ENCODE measurements around the gene TRAPPC2.

TRAPPC2 gene

DNA sequence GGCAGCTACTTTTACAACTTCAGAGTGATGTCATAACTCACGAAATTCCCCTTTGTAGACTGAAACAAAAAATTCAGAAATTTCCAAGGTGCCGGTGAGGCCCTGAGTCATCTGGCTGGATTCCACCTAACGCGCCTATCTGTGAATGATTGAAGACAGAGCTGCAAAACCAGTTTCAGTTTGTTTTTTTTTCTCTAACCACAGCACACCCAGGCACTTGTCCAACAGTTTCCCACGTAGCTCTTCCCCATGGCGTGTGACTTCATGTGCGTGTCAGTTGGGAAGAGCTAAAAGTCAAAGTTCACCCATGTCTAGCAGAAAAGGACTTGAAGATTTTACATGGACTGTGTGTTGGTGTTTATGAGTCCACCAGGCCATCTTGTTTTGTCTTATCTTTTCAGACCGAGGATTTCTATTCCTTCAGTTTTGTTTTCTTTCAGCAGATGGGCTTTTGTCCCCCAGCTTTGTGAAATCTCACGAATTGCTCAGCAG is 65.1 kb downstream of the TRAPPC2 start:
- DNase-seq (ENCODE audit: low read depth in 2 of 2), result peak in 1 of 2 donors; percentile 28

GRCh38 chrX:13667919-13668318 is 66.5 kb downstream of the TRAPPC2 start:
- no peak for DNase-seq (ENCODE audit: low read depth in 2 of 2)

DNA sequence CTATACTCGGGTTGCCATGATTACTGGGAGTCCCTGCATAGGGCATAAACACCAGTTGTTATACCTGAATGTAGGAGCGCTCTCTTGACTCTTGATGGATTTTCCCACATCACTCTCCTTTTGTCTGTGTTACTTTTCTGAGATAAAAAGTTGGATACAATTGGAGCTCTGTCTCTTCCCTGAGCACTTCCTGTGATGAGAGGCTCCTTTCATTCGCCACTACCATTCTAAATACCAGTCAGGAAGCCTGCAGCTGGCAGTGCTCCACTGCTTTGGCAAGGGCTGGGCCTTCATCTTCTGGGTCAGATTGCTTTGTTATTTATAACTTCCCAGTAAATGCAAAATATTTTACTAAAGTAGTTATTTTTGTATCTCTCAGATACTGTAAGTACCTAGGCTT is 67.6 kb downstream of the TRAPPC2 start:
- no peak for DNase-seq (ENCODE audit: low read depth in 2 of 2)

GRCh38 chrX:13664020-13664419 is 70.4 kb downstream of the TRAPPC2 start:
- DNase-seq (ENCODE audit: low read depth in 2 of 2), result no peak

GRCh38 chrX:13662355-13662791 is 72.0 kb downstream of the TRAPPC2 start:
- DNase-seq (ENCODE audit: low read depth in 2 of 2), result no peak

Measured in stimulated activated CD8-positive, alpha-beta memory T cell treated with anti-CD3 and anti-CD28 coated beads, Interleukin-2, amount 100 ng/mL, for 48 hours (primary cell).